ENCODE measurements around the gene KL. TPM values are rescaled to one million over a fixed set of nuclear protein-coding genes. Genes with fewer than 3 reads are reported as not detected.

Gene KL
- total RNA-seq, 3 donors from 2014 or later (not counting 1 experiment from before 2014, with no cell fraction given), result not detected

DNA sequence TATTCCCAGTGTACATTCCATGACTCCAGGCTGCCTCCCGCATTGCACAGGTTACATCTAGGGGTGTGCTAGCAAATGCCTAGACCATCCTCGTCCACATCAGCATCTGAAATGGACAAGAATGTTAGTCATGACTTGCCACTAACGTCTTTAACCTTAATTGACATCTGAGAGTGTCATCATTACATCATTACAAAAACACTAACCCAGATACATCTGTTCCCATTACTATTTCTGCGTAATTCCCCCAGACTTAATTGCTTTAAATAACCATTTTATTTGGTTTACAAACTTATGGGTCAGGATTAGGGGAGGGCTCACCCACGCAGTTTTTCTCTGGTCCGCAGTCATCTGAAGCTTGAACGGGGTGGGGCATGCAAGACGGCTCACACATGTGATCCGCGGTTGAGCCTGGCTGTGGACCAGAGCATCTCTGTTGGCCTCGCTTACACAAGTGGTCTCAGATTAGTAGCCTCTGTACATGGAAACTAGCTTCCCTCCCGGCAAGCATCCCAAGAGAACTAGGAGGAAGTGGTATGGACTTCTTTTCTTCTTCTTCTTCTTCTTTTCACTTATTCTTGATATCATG is 15.9 kb downstream of the KL start:
- H3K27ac ChIP-seq (ENCODE audit: low read length), result no peak overlapping the region
- H3K9me3 Mint-ChIP-seq, result peaks cover 2 to 6% of the 10 kb centered on the region in 2 donors
- DNase-seq (no peak), ATAC-seq (no peak)
- peaks cover 13 to 15% of the 10 kb centered on the region in 2 donors for H3K27me3 Mint-ChIP-seq (ENCODE audit: low read depth in 2 of 2)
- H3K36me3 Mint-ChIP-seq, result no peaks in the 10 kb centered on the region
- no peak overlapping the region for H3K27ac Mint-ChIP-seq
- no peak overlapping the region for H3K4me3 Mint-ChIP-seq
- intact Hi-C loops (cut with micrococcal nuclease), result no loop called here
- no peaks in the 10 kb centered on the region for H3K36me3 ChIP-seq (ENCODE audit: control insufficient read depth, insufficient read depth, low read length)
- peaks cover 13% of the 10 kb centered on the region in 2 donors for H3K4me1 Mint-ChIP-seq
- 96% methylated on average over 12 of the region's 12 CpGs for WGBS (ENCODE audit: insufficient coverage)
- H3K9me3 ChIP-seq (ENCODE audit: control insufficient read depth, insufficient read depth, low read length), result no peaks in the 10 kb centered on the region
- no peak overlapping the region for H3K4me3 ChIP-seq (ENCODE audit: low read length)
- TF ChIP-seq, protein P1, sequence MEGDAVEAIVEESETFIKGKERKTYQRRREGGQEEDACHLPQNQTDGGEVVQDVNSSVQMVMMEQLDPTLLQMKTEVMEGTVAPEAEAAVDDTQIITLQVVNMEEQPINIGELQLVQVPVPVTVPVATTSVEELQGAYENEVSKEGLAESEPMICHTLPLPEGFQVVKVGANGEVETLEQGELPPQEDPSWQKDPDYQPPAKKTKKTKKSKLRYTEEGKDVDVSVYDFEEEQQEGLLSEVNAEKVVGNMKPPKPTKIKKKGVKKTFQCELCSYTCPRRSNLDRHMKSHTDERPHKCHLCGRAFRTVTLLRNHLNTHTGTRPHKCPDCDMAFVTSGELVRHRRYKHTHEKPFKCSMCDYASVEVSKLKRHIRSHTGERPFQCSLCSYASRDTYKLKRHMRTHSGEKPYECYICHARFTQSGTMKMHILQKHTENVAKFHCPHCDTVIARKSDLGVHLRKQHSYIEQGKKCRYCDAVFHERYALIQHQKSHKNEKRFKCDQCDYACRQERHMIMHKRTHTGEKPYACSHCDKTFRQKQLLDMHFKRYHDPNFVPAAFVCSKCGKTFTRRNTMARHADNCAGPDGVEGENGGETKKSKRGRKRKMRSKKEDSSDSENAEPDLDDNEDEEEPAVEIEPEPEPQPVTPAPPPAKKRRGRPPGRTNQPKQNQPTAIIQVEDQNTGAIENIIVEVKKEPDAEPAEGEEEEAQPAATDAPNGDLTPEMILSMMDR (IDR thresholded peaks at IDR 0.05), result no peak
- H3K27me3 ChIP-seq (ENCODE audit: control insufficient read depth, insufficient read depth, low read length), result no peaks in the 10 kb centered on the region
- peaks cover 5% of the 10 kb centered on the region for H3K4me1 ChIP-seq (ENCODE audit: control insufficient read depth, insufficient read depth, low read length)

DNA sequence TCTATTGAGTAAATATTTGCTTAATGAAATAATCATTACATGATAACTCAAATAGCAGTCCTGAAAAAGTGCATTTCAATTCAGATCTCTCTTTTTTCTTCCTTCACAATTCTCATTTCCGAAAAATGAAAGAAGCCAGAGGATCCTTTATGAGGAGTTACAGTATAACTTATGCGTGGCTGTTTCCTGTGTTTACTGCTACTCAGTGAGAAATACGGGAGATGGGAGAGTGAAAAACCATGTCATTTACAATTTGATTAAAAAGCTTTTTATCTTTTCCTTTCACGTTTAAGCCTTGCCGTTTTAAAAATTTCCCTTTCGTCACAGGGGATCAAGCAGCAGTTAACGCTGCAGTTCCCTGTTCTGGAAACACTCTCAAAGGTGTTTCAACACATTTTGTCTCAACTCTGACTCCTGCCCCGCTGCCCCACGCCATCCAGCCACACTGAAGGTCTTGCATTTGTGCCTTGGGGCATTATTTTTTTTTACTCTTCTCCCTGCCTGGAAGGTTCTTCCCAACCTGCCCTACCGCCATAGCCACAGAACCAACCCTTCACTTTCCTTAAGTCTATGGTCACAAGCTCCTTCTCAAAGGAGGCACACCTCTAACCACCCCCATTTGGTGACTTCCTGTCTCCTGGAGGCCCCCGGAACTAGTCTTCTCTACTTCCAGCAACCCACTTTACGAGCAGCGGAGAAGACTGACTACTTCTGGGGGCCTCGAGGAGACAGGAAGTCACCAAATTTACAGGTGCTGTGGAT is 17.0 kb downstream of the KL start:
- intact Hi-C loops (cut with micrococcal nuclease), result no loop called here
- 18% methylated on average over 8 of the region's 14 CpGs for WGBS (ENCODE audit: insufficient coverage)
- H3K36me3 ChIP-seq (ENCODE audit: control insufficient read depth, insufficient read depth, low read length), result no peaks in the 10 kb centered on the region
- peak overlapping the region; percentile 4 for H3K4me3 ChIP-seq (ENCODE audit: low read length)
- no peaks in the 10 kb centered on the region for H3K27me3 ChIP-seq (ENCODE audit: control insufficient read depth, insufficient read depth, low read length)
- ATAC-seq (peak; percentile 38 to 58 (median 53)), DNase-seq (peak in 1 of 2 donors; percentile 46)
- peaks cover 5% of the 10 kb centered on the region for H3K4me1 ChIP-seq (ENCODE audit: control insufficient read depth, insufficient read depth, low read length)
- Mint-ChIP-seq H3K27me3 (ENCODE audit: low read depth in 2 of 2) (peaks cover 13 to 15% of the 10 kb centered on the region in 2 donors), H3K36me3 (no peaks in the 10 kb centered on the region), H3K4me3 (peak overlapping the region; percentile 86), H3K4me1 (peaks cover 13% of the 10 kb centered on the region in 2 donors), H3K27ac (peak overlapping the region; percentile 9 to 71), H3K9me3 (peaks cover 0 to 6% of the 10 kb centered on the region in 2 donors)
- no peak overlapping the region for H3K27ac ChIP-seq (ENCODE audit: low read length)
- H3K9me3 ChIP-seq (ENCODE audit: control insufficient read depth, insufficient read depth, low read length), result no peaks in the 10 kb centered on the region
- TF ChIP-seq, protein P1 (IDR thresholded peaks at IDR 0.05), result no peak

DNA sequence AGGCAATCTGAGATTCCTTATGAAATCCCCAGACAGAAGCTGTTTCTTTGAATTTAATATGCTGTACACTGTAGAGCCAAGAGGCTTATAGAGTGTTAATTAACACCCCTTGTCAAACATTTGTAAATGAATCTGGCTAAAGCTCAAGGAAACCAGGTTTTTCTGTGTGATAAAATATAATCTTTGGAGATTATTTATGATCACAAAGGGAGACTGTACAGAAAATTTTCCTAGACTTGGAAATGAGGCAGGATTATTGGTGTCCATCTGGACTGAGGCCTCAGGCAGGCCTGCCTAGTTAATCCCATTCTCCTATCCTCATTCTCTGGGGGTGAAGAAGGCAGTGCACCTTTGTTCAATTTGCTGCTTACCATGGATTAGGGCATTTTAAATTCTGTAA is 17.8 kb downstream of the KL start:
- H3K9me3 Mint-ChIP-seq, result peaks cover 0 to 6% of the 10 kb centered on the region in 2 donors
- no peaks in the 10 kb centered on the region for H3K36me3 Mint-ChIP-seq
- no peak for ATAC-seq
- Histone ChIP-seq H3K9me3 (ENCODE audit: control insufficient read depth, insufficient read depth, low read length) (no peaks in the 10 kb centered on the region), H3K27me3 (ENCODE audit: control insufficient read depth, insufficient read depth, low read length) (no peaks in the 10 kb centered on the region), H3K4me3 (ENCODE audit: low read length) (no peak overlapping the region), H3K4me1 (ENCODE audit: control insufficient read depth, insufficient read depth, low read length) (peaks cover 5% of the 10 kb centered on the region), H3K36me3 (ENCODE audit: control insufficient read depth, insufficient read depth, low read length) (no peaks in the 10 kb centered on the region), H3K27ac (ENCODE audit: low read length) (no peak overlapping the region)
- no peak for DNase-seq
- peaks cover 13 to 15% of the 10 kb centered on the region in 2 donors for H3K27me3 Mint-ChIP-seq (ENCODE audit: low read depth in 2 of 2)
- H3K27ac Mint-ChIP-seq, result no peak overlapping the region
- peaks cover 13% of the 10 kb centered on the region in 2 donors for H3K4me1 Mint-ChIP-seq
- intact Hi-C loops (cut with micrococcal nuclease), result no loop called here
- H3K4me3 Mint-ChIP-seq, result no peak overlapping the region
- TF ChIP-seq, protein P1 (IDR thresholded peaks at IDR 0.05), result no peak
